GM18951 (cell line): ENCODE measurements around the gene CARMIL1.

Experiments used
- POLR2A ChIP-seq: IDR thresholded peaks from 4 replicates; pipeline ENCODE4 v1.6.1; 2011; ENCODE audit warnings: mild to moderate bottlenecking; ENCODE audit not compliant: insufficient read length, insufficient read depth; ENCODE audit errors: extremely low read depth
- in situ Hi-C: fragments of 300-500 bp; cut with MboI; formaldehyde crosslinking; loops from one replicate; pipeline ENCODE4 v1.12.0; 2022; ENCODE audit warnings: low sequenced_read_pairs, mixed read lengths, inconsistent platforms; ENCODE audit not compliant: unreplicated experiment

Gene CARMIL1

GRCh38 chr6:25278914-25279747, at the start of gene CARMIL1:
Gene CARMIL1 (plus strand): TSS chr6:25279374. CDS start chr6:25279796, 422 bp downstream.
- TF ChIP-seq POLR2A: peak; percentile 72
- in situ Hi-C loops: no loop called here

DNA sequence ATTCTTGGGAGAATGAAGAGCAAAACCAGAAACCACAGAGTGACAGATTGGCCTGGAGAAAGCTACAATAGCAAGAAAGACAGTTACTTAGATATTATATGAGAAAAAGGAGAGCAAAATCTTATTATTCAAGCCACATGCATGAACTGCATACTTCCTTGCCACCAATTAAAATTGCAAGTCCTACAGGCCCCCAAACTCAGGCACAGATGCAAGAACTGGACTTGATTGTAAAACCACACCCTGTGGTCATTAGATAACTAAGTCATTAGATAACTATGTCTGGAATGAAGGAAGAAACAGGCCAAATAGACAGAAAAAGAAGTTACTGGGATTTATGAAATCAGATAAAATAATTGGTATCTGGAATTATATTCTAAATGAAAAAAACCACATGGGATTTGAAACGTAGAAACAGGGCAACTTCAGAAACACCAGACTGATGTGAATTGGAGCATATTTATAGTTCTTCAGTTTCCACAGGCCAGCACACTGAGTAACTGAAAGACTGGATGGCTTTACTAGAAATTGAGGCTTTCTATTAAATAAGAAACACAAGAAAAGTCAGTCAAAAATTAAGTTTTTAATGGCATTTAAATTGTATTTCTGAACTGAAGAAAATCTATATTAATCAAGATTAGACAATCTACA, 49.4 kb upstream of the CARMIL1 start:
- in situ Hi-C loops: loop anchor here (25.0 kb wide), 1 partner anchor 708 kb away; the partner anchor contains the start of gene SLC17A2

GRCh38 chr6:25232479-25232878, 46.7 kb upstream of the CARMIL1 start:
- in situ Hi-C loops: loop anchor here (25.0 kb wide), 1 partner anchor 705 kb away; the partner anchor contains the start of gene SLC17A2
- no peak for TF ChIP-seq POLR2A

More for the DNA sequence above, 49.4 kb upstream of the CARMIL1 start:
- no peak for TF ChIP-seq POLR2A

DNA sequence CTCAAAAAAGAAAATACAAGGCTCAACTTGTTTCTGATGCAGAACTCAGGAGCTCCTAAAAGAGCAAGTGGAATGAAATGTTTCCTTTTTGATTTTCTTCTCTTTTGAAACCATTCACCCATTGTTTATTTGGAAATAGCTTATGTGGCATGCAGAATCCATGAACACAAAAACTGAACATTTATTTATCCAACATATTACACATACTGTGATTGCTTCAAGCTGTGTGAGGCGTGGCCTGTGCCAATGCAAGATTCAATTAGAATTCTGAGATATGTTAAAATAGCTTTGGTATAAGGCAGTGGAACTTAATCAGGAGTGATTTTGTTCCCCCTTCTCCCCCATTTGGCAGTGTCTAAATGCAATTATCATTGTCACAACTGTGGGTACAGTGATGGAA, 45.9 kb upstream of the CARMIL1 start:
- in situ Hi-C loops: loop anchor here (25.0 kb wide), 1 partner anchor 704 kb away; the partner anchor contains the start of gene SLC17A2
- no peak for TF ChIP-seq POLR2A

- in situ Hi-C loops: loop anchor here (25.0 kb wide), 1 partner anchor 700 kb away; the partner anchor contains the start of gene SLC17A2
- TF ChIP-seq POLR2A: no peak
These were observed 41.6 kb upstream of the CARMIL1 start for GRCh38 chr6:25237579-25237978.

DNA sequence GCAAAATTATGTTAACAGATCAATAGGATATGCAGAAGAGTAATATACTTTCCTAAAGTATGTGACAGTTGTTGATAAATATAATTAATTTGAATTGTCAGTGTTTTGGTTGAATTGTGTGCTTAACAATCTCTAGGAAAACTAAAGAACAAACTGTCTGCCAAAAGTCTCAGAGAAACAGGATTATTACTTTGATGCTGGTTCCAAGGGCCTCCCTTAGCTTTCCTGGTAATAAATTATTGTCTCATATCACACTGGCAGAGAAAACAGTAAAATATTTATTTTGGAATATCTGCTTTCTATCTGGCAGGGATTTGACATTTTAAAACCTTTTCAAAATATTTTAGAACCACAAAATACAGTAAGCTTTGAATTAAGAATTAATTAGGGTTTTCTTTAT, 40.1 kb upstream of the CARMIL1 start:
- in situ Hi-C loops: loop anchor here (25.0 kb wide), 1 partner anchor 698 kb away; the partner anchor contains the start of gene SLC17A2
- TF ChIP-seq POLR2A: no peak

GRCh38 chr6:25239498-25239897, 39.7 kb upstream of the CARMIL1 start:
- no peak for TF ChIP-seq POLR2A
- in situ Hi-C loops: loop anchor here (25.0 kb wide), 1 partner anchor 698 kb away; the partner anchor contains the start of gene SLC17A2

- TF ChIP-seq POLR2A: no peak
- in situ Hi-C loops: loop anchor here (25.0 kb wide), 1 partner anchor 695 kb away; the partner anchor contains the start of gene SLC17A2
These were observed 36.6 kb upstream of the CARMIL1 start for GRCh38 chr6:25242567-25242966.

DNA sequence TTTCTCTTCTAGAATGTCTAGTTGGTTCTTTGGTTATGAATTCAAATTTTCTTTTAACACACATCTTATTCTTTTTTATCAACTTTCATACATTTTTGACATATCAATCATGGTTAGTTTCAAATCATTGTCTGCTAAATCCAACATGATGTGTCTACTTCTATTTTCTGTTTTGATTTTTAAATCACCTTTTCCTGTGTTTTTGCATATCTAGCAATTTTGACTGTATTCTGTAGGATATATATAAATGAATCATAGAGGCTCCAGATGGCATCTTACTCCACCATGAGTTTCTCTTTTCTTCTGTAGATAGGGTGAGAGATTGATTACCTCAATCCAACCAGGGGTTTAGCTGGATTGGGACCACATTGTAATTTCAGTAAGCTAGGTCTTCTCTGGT, 34.3 kb upstream of the CARMIL1 start:
- in situ Hi-C loops: loop anchor here (25.0 kb wide), 1 partner anchor 692 kb away; the partner anchor contains the start of gene SLC17A2
- no peak for TF ChIP-seq POLR2A

DNA sequence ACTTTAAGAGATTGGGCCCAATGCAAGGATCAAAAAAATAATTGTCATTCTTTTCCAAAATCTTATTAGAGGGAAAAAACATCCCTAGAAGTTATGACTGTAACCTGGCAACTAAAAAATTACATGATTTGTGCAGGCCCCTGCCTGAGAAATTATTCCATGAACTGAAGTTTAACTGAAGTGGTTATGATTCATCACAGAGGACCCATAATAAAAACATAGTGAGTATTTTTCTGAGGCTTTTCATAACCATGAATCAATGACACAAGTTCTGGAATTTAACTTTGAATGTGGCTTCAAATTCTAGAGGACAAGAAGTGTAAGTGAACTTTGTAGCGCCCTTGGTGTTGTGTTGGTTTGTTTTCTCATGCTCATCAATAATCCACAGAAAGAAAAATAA, 31.1 kb upstream of the CARMIL1 start:
- in situ Hi-C loops: loop anchor here (25.0 kb wide), 1 partner anchor 689 kb away; the partner anchor contains the start of gene SLC17A2
- TF ChIP-seq POLR2A: no peak

DNA sequence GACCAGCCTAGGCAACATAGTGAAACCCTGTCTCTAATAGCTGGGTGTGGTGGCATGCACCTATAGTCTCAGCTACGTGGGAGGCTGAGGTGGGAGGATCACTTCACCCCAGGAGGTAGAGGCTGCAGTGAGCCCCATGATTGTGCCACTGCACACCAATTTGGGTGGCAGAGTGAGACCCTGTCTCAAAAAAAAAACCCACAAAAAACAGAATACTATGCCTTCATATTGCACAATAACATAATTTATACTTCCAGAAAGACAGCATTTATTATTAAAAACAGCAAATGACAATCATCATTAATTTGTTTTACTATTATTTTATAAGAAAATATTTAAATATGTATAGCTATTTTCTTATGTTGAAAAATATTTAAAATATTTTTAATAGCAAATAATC, 30.0 kb upstream of the CARMIL1 start:
- no peak for TF ChIP-seq POLR2A
- in situ Hi-C loops: loop anchor here (25.0 kb wide), 1 partner anchor 688 kb away; the partner anchor contains the start of gene SLC17A2

GRCh38 chr6:25250878-25251277, 28.3 kb upstream of the CARMIL1 start:
- in situ Hi-C loops: no loop called here

GRCh38 chr6:25251426-25251825, 27.7 kb upstream of the CARMIL1 start:
- no peak for TF ChIP-seq POLR2A
- in situ Hi-C loops: no loop called here

More at GRCh38 chr6:25250878-25251277, 28.3 kb upstream of the CARMIL1 start:
- TF ChIP-seq POLR2A: no peak
